ENCODE measurements around the gene ISX.

DNA sequence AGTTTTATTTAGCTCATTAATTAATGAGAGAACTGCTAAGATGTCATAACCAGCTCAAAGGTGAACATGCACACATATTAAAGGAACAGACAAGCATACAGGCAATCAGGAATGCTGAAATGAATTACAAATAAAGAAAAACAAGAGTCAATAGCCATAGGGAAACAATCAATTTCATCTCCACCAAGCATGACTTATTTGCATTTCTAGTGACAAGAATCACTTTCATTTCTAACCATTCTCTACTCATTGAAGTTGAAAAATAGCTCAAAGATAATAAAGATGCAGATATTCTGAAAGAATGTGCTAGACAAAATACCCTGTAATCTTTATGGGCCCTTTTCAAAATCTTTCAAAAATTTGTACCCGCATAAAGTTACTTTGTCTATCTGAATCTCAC, 23.2 kb downstream of the ISX start:
- TF ChIP-seq EZH2 (IDR thresholded peaks at IDR 0.05; ENCODE audit: borderline replicate concordance, control insufficient read depth, low read depth, low read length) (no peak), POLR2A (IDR thresholded peaks at IDR 0.05; ENCODE audit: low read depth, low read length) (no peak), ELK1 (IDR thresholded peaks at IDR 0.05; ENCODE audit: low read depth, low read length) (no peak), CHD2 (IDR thresholded peaks at IDR 0.05; ENCODE audit: borderline replicate concordance, low read depth, low read length) (no peak)
- TF ChIP-seq, protein P1, sequence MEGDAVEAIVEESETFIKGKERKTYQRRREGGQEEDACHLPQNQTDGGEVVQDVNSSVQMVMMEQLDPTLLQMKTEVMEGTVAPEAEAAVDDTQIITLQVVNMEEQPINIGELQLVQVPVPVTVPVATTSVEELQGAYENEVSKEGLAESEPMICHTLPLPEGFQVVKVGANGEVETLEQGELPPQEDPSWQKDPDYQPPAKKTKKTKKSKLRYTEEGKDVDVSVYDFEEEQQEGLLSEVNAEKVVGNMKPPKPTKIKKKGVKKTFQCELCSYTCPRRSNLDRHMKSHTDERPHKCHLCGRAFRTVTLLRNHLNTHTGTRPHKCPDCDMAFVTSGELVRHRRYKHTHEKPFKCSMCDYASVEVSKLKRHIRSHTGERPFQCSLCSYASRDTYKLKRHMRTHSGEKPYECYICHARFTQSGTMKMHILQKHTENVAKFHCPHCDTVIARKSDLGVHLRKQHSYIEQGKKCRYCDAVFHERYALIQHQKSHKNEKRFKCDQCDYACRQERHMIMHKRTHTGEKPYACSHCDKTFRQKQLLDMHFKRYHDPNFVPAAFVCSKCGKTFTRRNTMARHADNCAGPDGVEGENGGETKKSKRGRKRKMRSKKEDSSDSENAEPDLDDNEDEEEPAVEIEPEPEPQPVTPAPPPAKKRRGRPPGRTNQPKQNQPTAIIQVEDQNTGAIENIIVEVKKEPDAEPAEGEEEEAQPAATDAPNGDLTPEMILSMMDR (IDR thresholded peaks at IDR 0.05 in 2 of 3, conservative IDR thresholded peaks at IDR 0.05 in 1 of 3; ENCODE audit: control insufficient read depth in 2 of 3, extremely low read depth in 1 of 3, insufficient read depth in 1 of 3, low read depth in 3 of 3, low read length in 3 of 3): no peak

Data from GM12878 (cell line).